Activated naive CD8-positive, alpha-beta T cell treated with anti-CD3 and anti-CD28 coated beads for 36 hours (primary cell): Measurements from ENCODE around the gene TRDN. TPM values are rescaled to one million over a fixed set of nuclear protein-coding genes. Genes with fewer than 3 reads are reported as not detected.

ENCODE experiments used
- DNase-seq: peaks from one replicate; pipeline ENCODE4 v3.0.0; 2021
- H3K27ac Mint-ChIP-seq: one replicate; pipeline ENCODE4 v1.8.0; 2022; ENCODE audit warnings: mild to moderate bottlenecking, moderate library complexity, mixed read lengths
- H3K27me3 Mint-ChIP-seq: one replicate; pipeline ENCODE4 v1.8.0; 2022; ENCODE audit warnings: mild to moderate bottlenecking, mixed read lengths
- H3K36me3 Mint-ChIP-seq: one replicate; pipeline ENCODE4 v1.8.0; 2021; ENCODE audit warnings: mild to moderate bottlenecking, mixed read lengths
- H3K4me1 Mint-ChIP-seq: one replicate; pipeline ENCODE4 v1.8.0; 2021; ENCODE audit warnings: mixed read lengths
- H3K4me3 Mint-ChIP-seq: one replicate; pipeline ENCODE4 v1.8.0; 2022; ENCODE audit warnings: mild to moderate bottlenecking, moderate library complexity, mixed read lengths
- H3K9me3 Mint-ChIP-seq: one replicate; pipeline ENCODE4 v1.8.0; 2022; ENCODE audit warnings: mixed read lengths
- total RNA-seq, 2 experiments: library from RNA; stranded (reverse); gene quantifications; one replicate each; pipeline ENCODE4 v1.2.3, GENCODE V29; 2021

The TRDN gene
- not detected for total RNA-seq

GRCh38 chr6:123636782-123637181 is at the start of gene TRDN:
TSS of gene TRDN (minus strand) at chr6:123636950. CDS start at chr6:123636775, 175 bp downstream.
- H3K9me3 Mint-ChIP-seq, result no peaks in the 10 kb centered on the region
- no peaks in the 10 kb centered on the region for H3K4me1 Mint-ChIP-seq
- no peak within 1 kb of the TSS for H3K4me3 Mint-ChIP-seq
- no peak for DNase-seq
- H3K27ac Mint-ChIP-seq, result no peak within 1 kb of the TSS
- no peaks in the 10 kb centered on the region for H3K27me3 Mint-ChIP-seq
- no peaks in the 10 kb centered on the region for H3K36me3 Mint-ChIP-seq

GRCh38 chr6:123681957-123682462 is 45.3 kb upstream of the TRDN start:
- no peak overlapping the region for H3K4me3 Mint-ChIP-seq
- no peak for DNase-seq
- H3K27ac Mint-ChIP-seq, result no peak overlapping the region
- no peaks in the 10 kb centered on the region for H3K9me3 Mint-ChIP-seq
- no peaks in the 10 kb centered on the region for H3K36me3 Mint-ChIP-seq
- H3K27me3 Mint-ChIP-seq, result no peaks in the 10 kb centered on the region
- H3K4me1 Mint-ChIP-seq, result no peaks in the 10 kb centered on the region

- H3K27me3 Mint-ChIP-seq, result no peaks in the 10 kb centered on the region
- H3K4me1 Mint-ChIP-seq, result no peaks in the 10 kb centered on the region
Observed at GRCh38 chr6:123677897-123678296, 41.1 kb upstream of the TRDN start.

GRCh38 chr6:123676793-123677192 is 40.0 kb upstream of the TRDN start:
- no peaks in the 10 kb centered on the region for H3K36me3 Mint-ChIP-seq

More at GRCh38 chr6:123677897-123678296, 41.1 kb upstream of the TRDN start:
- no peak for DNase-seq
- Mint-ChIP-seq H3K36me3 (no peaks in the 10 kb centered on the region), H3K9me3 (peaks cover 13% of the 10 kb centered on the region), H3K4me3 (no peak overlapping the region), H3K27ac (no peak overlapping the region)

GRCh38 chr6:123668965-123669591 is 32.3 kb upstream of the TRDN start:
- H3K4me1 Mint-ChIP-seq, result no peaks in the 10 kb centered on the region
- no peaks in the 10 kb centered on the region for H3K36me3 Mint-ChIP-seq
- H3K4me3 Mint-ChIP-seq, result no peak overlapping the region
- H3K9me3 Mint-ChIP-seq, result peaks cover 1% of the 10 kb centered on the region
- no peak overlapping the region for H3K27ac Mint-ChIP-seq
- H3K27me3 Mint-ChIP-seq, result no peaks in the 10 kb centered on the region
- DNase-seq, result no peak

More at GRCh38 chr6:123676793-123677192, 40.0 kb upstream of the TRDN start:
- no peaks in the 10 kb centered on the region for H3K4me1 Mint-ChIP-seq
- peaks cover 13% of the 10 kb centered on the region for H3K9me3 Mint-ChIP-seq
- H3K27me3 Mint-ChIP-seq, result no peaks in the 10 kb centered on the region
- no peak overlapping the region for H3K27ac Mint-ChIP-seq
- no peak for DNase-seq
- H3K4me3 Mint-ChIP-seq, result no peak overlapping the region

- no peaks in the 10 kb centered on the region for H3K4me1 Mint-ChIP-seq
- H3K27ac Mint-ChIP-seq, result no peak overlapping the region
- no peaks in the 10 kb centered on the region for H3K27me3 Mint-ChIP-seq
- H3K4me3 Mint-ChIP-seq, result no peak overlapping the region
- no peaks in the 10 kb centered on the region for H3K9me3 Mint-ChIP-seq
- H3K36me3 Mint-ChIP-seq, result no peaks in the 10 kb centered on the region
- DNase-seq, result no peak
Observed at GRCh38 chr6:123668063-123668462, 31.3 kb upstream of the TRDN start.

GRCh38 chr6:123663436-123663835 is 26.7 kb upstream of the TRDN start:
- H3K36me3 Mint-ChIP-seq, result no peaks in the 10 kb centered on the region
- H3K4me1 Mint-ChIP-seq, result no peaks in the 10 kb centered on the region
- no peak overlapping the region for H3K4me3 Mint-ChIP-seq
- no peaks in the 10 kb centered on the region for H3K27me3 Mint-ChIP-seq
- H3K27ac Mint-ChIP-seq, result no peak overlapping the region
- no peaks in the 10 kb centered on the region for H3K9me3 Mint-ChIP-seq
- no peak for DNase-seq

GRCh38 chr6:123662757-123663156 is 26.0 kb upstream of the TRDN start:
- Mint-ChIP-seq H3K27ac (no peak overlapping the region), H3K36me3 (no peaks in the 10 kb centered on the region), H3K27me3 (no peaks in the 10 kb centered on the region), H3K9me3 (no peaks in the 10 kb centered on the region), H3K4me3 (no peak overlapping the region), H3K4me1 (no peaks in the 10 kb centered on the region)
- no peak for DNase-seq

- Mint-ChIP-seq H3K27ac (no peak overlapping the region), H3K36me3 (no peaks in the 10 kb centered on the region), H3K4me1 (no peaks in the 10 kb centered on the region), H3K27me3 (no peaks in the 10 kb centered on the region), H3K4me3 (no peak overlapping the region), H3K9me3 (no peaks in the 10 kb centered on the region)
- no peak for DNase-seq
Observed at GRCh38 chr6:123661105-123661891, 24.5 kb upstream of the TRDN start.

- Mint-ChIP-seq H3K27me3 (no peaks in the 10 kb centered on the region), H3K27ac (no peak overlapping the region), H3K4me1 (no peaks in the 10 kb centered on the region), H3K9me3 (no peaks in the 10 kb centered on the region), H3K36me3 (no peaks in the 10 kb centered on the region), H3K4me3 (no peak overlapping the region)
- no peak for DNase-seq
Observed at GRCh38 chr6:123659960-123660748, 23.4 kb upstream of the TRDN start.

GRCh38 chr6:123658848-123659247 is 22.1 kb upstream of the TRDN start:
- Mint-ChIP-seq H3K36me3 (no peaks in the 10 kb centered on the region), H3K27me3 (no peaks in the 10 kb centered on the region), H3K4me1 (no peaks in the 10 kb centered on the region), H3K4me3 (no peak overlapping the region), H3K27ac (no peak overlapping the region), H3K9me3 (no peaks in the 10 kb centered on the region)
- no peak for DNase-seq

- Mint-ChIP-seq H3K36me3 (no peaks in the 10 kb centered on the region), H3K27me3 (no peaks in the 10 kb centered on the region), H3K27ac (no peak overlapping the region), H3K4me3 (no peak overlapping the region), H3K4me1 (no peaks in the 10 kb centered on the region), H3K9me3 (no peaks in the 10 kb centered on the region)
- DNase-seq, result no peak
Observed at GRCh38 chr6:123655521-123656306, 19.0 kb upstream of the TRDN start.

GRCh38 chr6:123648723-123649122 is 12.0 kb upstream of the TRDN start:
- H3K9me3 Mint-ChIP-seq, result no peaks in the 10 kb centered on the region
- H3K27me3 Mint-ChIP-seq, result no peaks in the 10 kb centered on the region
- no peaks in the 10 kb centered on the region for H3K36me3 Mint-ChIP-seq
- H3K27ac Mint-ChIP-seq, result no peak overlapping the region
- H3K4me1 Mint-ChIP-seq, result no peaks in the 10 kb centered on the region
- H3K4me3 Mint-ChIP-seq, result no peak overlapping the region
- DNase-seq, result no peak

- Mint-ChIP-seq H3K4me3 (no peak overlapping the region), H3K27me3 (no peaks in the 10 kb centered on the region), H3K36me3 (no peaks in the 10 kb centered on the region), H3K27ac (no peak overlapping the region), H3K4me1 (no peaks in the 10 kb centered on the region), H3K9me3 (no peaks in the 10 kb centered on the region)
- DNase-seq, result no peak
Observed at GRCh38 chr6:123648020-123648580, 11.3 kb upstream of the TRDN start.
